ENCODE results near the gene ZBTB47. TPM values are rescaled to one million over a fixed set of nuclear protein-coding genes. Genes with fewer than 3 reads are reported as not detected.

The ZBTB47 gene
- total RNA-seq, 1 donor from 2014 or later: 28.1 TPM

DNA sequence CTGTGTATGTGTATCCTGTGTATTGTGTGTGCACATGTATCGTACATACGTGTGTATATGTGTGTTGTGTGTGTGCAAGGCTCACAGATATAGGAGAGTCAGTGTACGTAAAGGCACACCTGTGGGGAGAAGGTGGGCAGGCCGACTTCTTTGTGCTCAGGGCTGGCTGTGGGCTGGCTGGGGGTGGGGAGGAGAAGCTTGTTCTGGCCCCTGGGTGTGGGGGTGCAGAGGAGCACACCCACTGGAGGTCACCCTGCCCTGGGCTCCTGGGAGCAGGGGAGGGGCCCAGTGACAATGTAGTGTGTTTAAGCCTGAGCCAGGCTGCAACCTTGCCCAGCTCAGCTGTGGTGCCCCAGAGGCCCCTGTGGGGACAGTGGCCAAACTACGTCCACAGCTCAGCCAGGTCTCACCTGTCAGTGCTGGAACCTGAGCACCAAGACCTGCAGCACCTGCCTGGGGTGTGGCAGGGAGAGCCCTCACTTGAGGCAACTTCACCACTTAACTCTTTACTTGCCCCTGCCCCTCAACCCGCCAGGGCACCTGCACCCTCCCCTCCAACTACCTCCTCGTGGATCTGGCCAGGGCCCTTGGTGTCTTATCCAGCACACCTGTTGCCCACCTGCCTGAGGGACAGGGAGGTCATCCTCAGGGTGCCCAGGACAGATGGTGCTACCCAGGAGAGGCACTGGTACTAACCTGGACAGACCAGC is 51.7 kb downstream of the ZBTB47 start:
- TF ChIP-seq, protein P1, sequence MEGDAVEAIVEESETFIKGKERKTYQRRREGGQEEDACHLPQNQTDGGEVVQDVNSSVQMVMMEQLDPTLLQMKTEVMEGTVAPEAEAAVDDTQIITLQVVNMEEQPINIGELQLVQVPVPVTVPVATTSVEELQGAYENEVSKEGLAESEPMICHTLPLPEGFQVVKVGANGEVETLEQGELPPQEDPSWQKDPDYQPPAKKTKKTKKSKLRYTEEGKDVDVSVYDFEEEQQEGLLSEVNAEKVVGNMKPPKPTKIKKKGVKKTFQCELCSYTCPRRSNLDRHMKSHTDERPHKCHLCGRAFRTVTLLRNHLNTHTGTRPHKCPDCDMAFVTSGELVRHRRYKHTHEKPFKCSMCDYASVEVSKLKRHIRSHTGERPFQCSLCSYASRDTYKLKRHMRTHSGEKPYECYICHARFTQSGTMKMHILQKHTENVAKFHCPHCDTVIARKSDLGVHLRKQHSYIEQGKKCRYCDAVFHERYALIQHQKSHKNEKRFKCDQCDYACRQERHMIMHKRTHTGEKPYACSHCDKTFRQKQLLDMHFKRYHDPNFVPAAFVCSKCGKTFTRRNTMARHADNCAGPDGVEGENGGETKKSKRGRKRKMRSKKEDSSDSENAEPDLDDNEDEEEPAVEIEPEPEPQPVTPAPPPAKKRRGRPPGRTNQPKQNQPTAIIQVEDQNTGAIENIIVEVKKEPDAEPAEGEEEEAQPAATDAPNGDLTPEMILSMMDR (IDR thresholded peaks at IDR 0.05): no peak
- Histone ChIP-seq H3K9me3 (no peaks in the 10 kb centered on the region), H3K4me3 (no peak overlapping the region), H3K4me1 (no peaks in the 10 kb centered on the region), H3K36me3 (no peaks in the 10 kb centered on the region), H3K27me3 (no peaks in the 10 kb centered on the region), H3K27ac (no peak overlapping the region)
- intact Hi-C loops (cut with DNase I): no loop called here
- ATAC-seq (no peak), DNase-seq (peak; percentile 51)

DNA sequence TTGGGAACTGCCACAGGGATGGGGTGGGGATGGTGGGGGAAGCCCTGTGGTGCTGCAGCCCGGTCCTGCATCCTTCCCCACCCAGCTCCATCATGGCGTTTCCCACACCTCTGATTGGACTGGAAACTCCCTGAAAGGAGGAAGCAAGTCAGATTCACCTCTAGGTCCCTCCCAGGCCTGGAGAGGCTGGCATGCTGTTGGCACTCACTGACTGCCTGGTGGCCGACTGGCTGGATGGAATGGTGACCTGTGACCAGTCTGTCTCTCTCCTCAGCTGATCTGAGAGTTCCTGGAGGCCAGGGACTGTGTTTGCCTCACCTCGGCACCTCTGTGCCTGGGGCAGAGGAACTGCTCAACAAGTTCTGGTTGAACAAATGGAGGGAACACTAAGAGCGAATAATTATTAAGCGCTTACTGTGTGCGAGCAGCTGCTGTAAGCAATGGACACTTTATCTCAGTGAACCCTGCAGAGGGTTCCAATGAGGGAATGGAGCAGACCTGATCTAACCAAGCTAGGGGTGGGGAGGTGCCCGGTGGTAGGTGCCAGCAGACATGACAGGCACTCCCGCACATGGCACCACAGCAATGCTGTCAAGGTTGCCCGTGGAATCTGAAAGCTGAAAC is 52.6 kb downstream of the ZBTB47 start:
- DNase-seq (peak; percentile 45), ATAC-seq (no peak)
- H3K27me3 ChIP-seq: no peaks in the 10 kb centered on the region
- no peaks in the 10 kb centered on the region for H3K36me3 ChIP-seq
- H3K9me3 ChIP-seq: no peaks in the 10 kb centered on the region
- no peak overlapping the region for H3K27ac ChIP-seq
- H3K4me1 ChIP-seq: no peaks in the 10 kb centered on the region
- TF ChIP-seq, protein P1 (IDR thresholded peaks at IDR 0.05): no peak
- H3K4me3 ChIP-seq: no peak overlapping the region
- intact Hi-C loops (cut with DNase I): no loop called here

GRCh38 chr3:42706721-42707619 is 53.5 kb downstream of the ZBTB47 start:
- Histone ChIP-seq H3K36me3 (no peaks in the 10 kb centered on the region), H3K9me3 (no peaks in the 10 kb centered on the region), H3K27me3 (no peaks in the 10 kb centered on the region), H3K4me1 (no peaks in the 10 kb centered on the region), H3K27ac (no peak overlapping the region), H3K4me3 (no peak overlapping the region)
- intact Hi-C loops (cut with DNase I): no loop called here
- TF ChIP-seq, protein P1 (IDR thresholded peaks at IDR 0.05): no peak
- ATAC-seq: no peak
- peak; percentile 47 for DNase-seq

DNA sequence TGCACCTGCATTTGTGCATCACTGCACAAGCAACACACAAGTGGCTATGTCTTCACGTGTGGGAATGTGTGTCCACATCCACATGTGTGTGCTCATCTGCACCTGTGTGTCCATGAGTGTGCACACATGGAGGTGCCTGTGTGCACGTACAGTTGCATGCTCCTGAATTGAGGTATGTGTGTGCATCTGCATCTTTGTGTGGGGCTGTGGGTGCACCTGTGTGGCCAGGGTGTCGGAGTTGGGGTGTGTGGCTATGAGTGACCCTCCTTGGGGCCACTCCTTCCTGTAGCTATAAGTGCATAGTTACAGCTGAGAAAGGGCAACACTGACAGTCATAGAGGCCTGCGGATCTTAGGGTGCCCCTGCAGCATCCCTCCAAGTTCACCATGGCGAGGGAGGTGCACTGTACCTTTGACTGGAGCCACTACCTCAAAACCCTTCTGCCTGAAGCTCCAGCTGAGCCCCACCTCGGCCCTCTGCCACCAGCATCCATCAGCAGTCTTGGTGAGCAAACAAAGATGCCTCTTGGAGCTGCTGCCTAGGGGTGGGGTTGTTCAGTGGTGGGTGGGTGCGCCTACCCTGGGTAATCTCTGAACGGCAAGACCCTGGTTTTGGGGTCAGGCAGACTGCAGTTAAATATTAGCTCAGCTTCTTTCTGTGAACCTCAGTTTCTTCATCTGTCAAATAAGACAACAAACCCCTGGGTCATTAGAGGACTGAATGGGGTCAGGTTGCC is 54.3 kb downstream of the ZBTB47 start:
- Histone ChIP-seq H3K4me3 (no peak overlapping the region), H3K4me1 (no peaks in the 10 kb centered on the region), H3K27me3 (no peaks in the 10 kb centered on the region), H3K9me3 (no peaks in the 10 kb centered on the region), H3K27ac (no peak overlapping the region), H3K36me3 (no peaks in the 10 kb centered on the region)
- intact Hi-C loops (cut with DNase I): no loop called here
- peak; percentile 46 for DNase-seq
- TF ChIP-seq, protein P1 (IDR thresholded peaks at IDR 0.05): no peak
- no peak for ATAC-seq

- TF ChIP-seq, protein P1 (IDR thresholded peaks at IDR 0.05): no peak
- Histone ChIP-seq H3K4me1 (no peaks in the 10 kb centered on the region), H3K27ac (no peak overlapping the region), H3K4me3 (no peak overlapping the region), H3K9me3 (no peaks in the 10 kb centered on the region), H3K36me3 (no peaks in the 10 kb centered on the region), H3K27me3 (no peaks in the 10 kb centered on the region)
- DNase-seq: peak; percentile 57
- intact Hi-C loops (cut with DNase I): no loop called here
- ATAC-seq: no peak
Observed at GRCh38 chr3:42708611-42709151, 55.2 kb downstream of the ZBTB47 start.
